Naive thymus-derived CD4-positive, alpha-beta T cell (primary cell): ENCODE measurements around the gene CD209. TPM values are rescaled to one million over a fixed set of nuclear protein-coding genes. Genes with fewer than 3 reads are reported as not detected.
"Not testable (repeated sequence)": the region's sequence is repeated elsewhere in the genome, so short reads cannot be mapped to it uniquely, and the experiment has no call there.

Experiments used
- ATAC-seq: fragments of 150-1000 bp; cut with Tn5 transposase; 2 replicates; pipeline ENCODE4 v1.10.0; 2021; ENCODE audit warnings: mild to moderate bottlenecking, moderate library complexity
- CTCF ChIA-PET: fragments of 350-600 bp; sonication (Branson Sonifier 250); formaldehyde crosslinking; loops from one replicate; lab custom pipeline; 2021; ENCODE audit warnings: antibody characterized with exemption; lab: Charles Lee
- POLR2A ChIA-PET: fragments of 350-600 bp; sonication (Branson Sonifier 250); formaldehyde crosslinking; loops from one replicate; lab custom pipeline; 2021; ENCODE audit warnings: antibody characterized with exemption, inconsistent platforms; lab: Charles Lee
- DNase-seq, 9 donors: peaks; one replicate each; pipeline versions ENCODE4 v3.0.0 to v3.0.0-alpha.2; 2020 to 2022; ENCODE audit warnings: mixed read lengths in 1 of 9
- H3K27ac ChIP-seq: one replicate; pipeline ENCODE4 v1.7.0; 2013; ENCODE audit warnings: mild to moderate bottlenecking, low read depth, low read length, moderate library complexity
- H3K27me3 ChIP-seq, 2 donors: one replicate each; pipeline ENCODE4 v1.7.0; 2013; ENCODE audit warnings: low read length in 2 of 2, mild to moderate bottlenecking in 2 of 2, moderate library complexity in 2 of 2; ENCODE audit not compliant: control insufficient read depth in 2 of 2, insufficient read depth in 2 of 2
- H3K36me3 ChIP-seq, 3 experiments: 1 replicate in 2 of 3; 2 replicates in 1 of 3; pipeline ENCODE4 v1.7.0; 2013; ENCODE audit warnings: low read length in 3 of 3, mild to moderate bottlenecking in 3 of 3, moderate library complexity in 1 of 3; ENCODE audit not compliant: insufficient read depth in 3 of 3, control insufficient read depth in 2 of 3
- H3K4me1 ChIP-seq, 2 donors: one replicate each; pipeline ENCODE4 v1.7.0; 2013; ENCODE audit warnings: low read length in 2 of 2, mild to moderate bottlenecking in 2 of 2, moderate library complexity in 1 of 2; ENCODE audit not compliant: control insufficient read depth in 2 of 2, insufficient read depth in 2 of 2
- H3K4me3 ChIP-seq: 2 replicates; pipeline ENCODE4 v1.7.0; 2013; ENCODE audit warnings: mild to moderate bottlenecking, low read length
- H3K9me3 ChIP-seq, 3 experiments: 1 replicate in 2 of 3; 2 replicates in 1 of 3; pipeline ENCODE4 v1.7.0; 2013; ENCODE audit warnings: low read length in 3 of 3; ENCODE audit not compliant: control insufficient read depth in 2 of 3
- H3K27ac Mint-ChIP-seq, 9 donors: one replicate each; pipeline ENCODE4 v1.8.0; 2020 to 2022; ENCODE audit warnings: mixed read lengths in 9 of 9, mild to moderate bottlenecking in 8 of 9, moderate library complexity in 5 of 9, inconsistent platforms in 2 of 9
- H3K27me3 Mint-ChIP-seq, 5 donors: one replicate each; pipeline ENCODE4 v1.8.0; 2021 to 2022; ENCODE audit warnings: mixed read lengths in 5 of 5, mild to moderate bottlenecking in 1 of 5
- H3K36me3 Mint-ChIP-seq, 5 donors: one replicate each; pipeline ENCODE4 v1.8.0; 2020 to 2022; ENCODE audit warnings: mixed read lengths in 5 of 5, mild to moderate bottlenecking in 3 of 5, inconsistent platforms in 1 of 5
- H3K4me1 Mint-ChIP-seq, 7 donors: one replicate each; pipeline ENCODE4 v1.8.0; 2020 to 2022; ENCODE audit warnings: mixed read lengths in 7 of 7, mild to moderate bottlenecking in 3 of 7, inconsistent platforms in 1 of 7
- H3K4me3 Mint-ChIP-seq, 10 donors: one replicate each; pipeline ENCODE4 v1.8.0; 2020 to 2022; ENCODE audit warnings: mild to moderate bottlenecking in 10 of 10, mixed read lengths in 10 of 10, moderate library complexity in 6 of 10, inconsistent platforms in 2 of 10
- H3K9me3 Mint-ChIP-seq, 11 donors: one replicate each; pipeline ENCODE4 v1.8.0; 2020 to 2022; ENCODE audit warnings: mixed read lengths in 11 of 11, mild to moderate bottlenecking in 4 of 11, inconsistent platforms in 1 of 11, moderate library complexity in 1 of 11
- intact Hi-C, 2 donors: fragments of 100-400 bp; cut with micrococcal nuclease; formaldehyde crosslinking; loops; one replicate each; pipeline ENCODE4 v1.15.1; 2023
- polyA plus RNA-seq, 2 donors: library from polyadenylated mRNA; unstranded; fragments of 300-500 nt; fragmentation: Illumina TruSeq; gene quantifications; one replicate each; pipeline ENCODE4 v1.2.3, GENCODE V29; 2021
- total RNA-seq, 6 experiments: library from RNA in 5 of 6; stranded (reverse) in 5 of 6; gene quantifications; 1 replicate in 5 of 6; 2 replicates in 1 of 6; pipeline ENCODE4 v1.2.3 and lab custom pipeline; 2021 to 2026

Gene CD209
- total and polyA plus RNA-seq, 7 experiments from 2014 or later = 0.27 to 0.68 (median 0.32) TPM; not detected in 4

DNA sequence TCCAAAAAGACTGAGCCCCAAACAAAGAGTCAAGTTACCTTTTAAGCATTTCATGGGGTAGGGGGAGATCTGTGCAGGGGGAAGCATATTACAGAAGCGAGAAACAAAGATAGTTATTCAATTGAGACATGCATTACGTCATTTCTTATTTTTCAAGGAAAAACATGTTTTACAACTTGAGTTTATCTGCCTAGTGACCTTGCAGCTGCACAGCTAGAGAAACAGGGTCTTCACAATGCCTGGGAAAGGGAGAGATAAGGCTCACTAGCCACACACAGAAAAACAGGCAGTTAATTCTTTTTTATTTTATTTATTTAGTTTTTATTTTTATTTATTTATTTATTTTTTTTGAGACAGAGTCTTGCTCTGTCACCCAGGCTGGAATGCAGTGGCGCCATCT, 16.8 kb upstream of the CD209 start:
- H3K4me1 ChIP-seq, H3K27me3 Mint-ChIP-seq, H3K4me3 Mint-ChIP-seq, CTCF ChIA-PET, DNase-seq, H3K27ac ChIP-seq, intact Hi-C loops, ATAC-seq, H3K4me3 ChIP-seq, H3K9me3 ChIP-seq, POLR2A ChIA-PET, H3K36me3 ChIP-seq, H3K36me3 Mint-ChIP-seq, H3K27me3 ChIP-seq, H3K27ac Mint-ChIP-seq: not testable (repeated sequence)
- peaks cover 0 to 13% (median 10%) of the 10 kb centered on the region in 7 donors for H3K4me1 Mint-ChIP-seq
- H3K9me3 Mint-ChIP-seq = peaks cover 0 to 15% (median 7%) of the 10 kb centered on the region in 11 donors

- Mint-ChIP-seq H3K27me3 (peaks cover 0 to 7% (median 0%) of the 10 kb centered on the region in 5 donors), H3K36me3 (peaks cover 0 to 10% (median 7%) of the 10 kb centered on the region in 5 donors), H3K27ac (no peak overlapping the region), H3K9me3 (peaks cover 0 to 20% (median 11%) of the 10 kb centered on the region in 11 donors), H3K4me3 (no peak overlapping the region), H3K4me1 (peaks cover 0 to 13% (median 10%) of the 10 kb centered on the region in 7 donors)
- no peak for DNase-seq
- no peak for ATAC-seq
- Histone ChIP-seq H3K27me3 (no peaks in the 10 kb centered on the region), H3K27ac (no peak overlapping the region), H3K4me1 (no peaks in the 10 kb centered on the region), H3K9me3 (peaks cover 0 to 9% (median 5%) of the 10 kb centered on the region in 3 experiments), H3K4me3 (no peak overlapping the region), H3K36me3 (no peaks in the 10 kb centered on the region)
- POLR2A ChIA-PET = no interaction called here
- intact Hi-C loops = no loop called here
- CTCF ChIA-PET = no interaction called here
These were observed 16.4 kb upstream of the CD209 start for GRCh38 chr19:7763696-7764095.

- CTCF ChIA-PET = no interaction called here
- Mint-ChIP-seq H3K4me3 (peak within 1 kb of the TSS in 1 of 10 donors; percentile 30), H3K9me3 (peaks cover 0 to 26% (median 18%) of the 10 kb centered on the region in 11 donors), H3K27me3 (peaks cover 0 to 5% (median 0%) of the 10 kb centered on the region in 5 donors), H3K4me1 (peaks cover 0 to 13% (median 10%) of the 10 kb centered on the region in 7 donors), H3K36me3 (peaks cover 0 to 17% (median 7%) of the 10 kb centered on the region in 5 donors), H3K27ac (peak within 1 kb of the TSS in 2 of 9 donors; percentile 70 to 77)
- Histone ChIP-seq H3K27ac (no peak within 1 kb of the TSS), H3K4me3 (no peak within 1 kb of the TSS), H3K9me3 (peaks cover 0 to 18% (median 7%) of the 10 kb centered on the region in 3 experiments), H3K4me1 (no peaks in the 10 kb centered on the region), H3K27me3 (no peaks in the 10 kb centered on the region), H3K36me3 (no peaks in the 10 kb centered on the region)
- DNase-seq = no peak
- ATAC-seq = no peak
- intact Hi-C loops = no loop called here
- POLR2A ChIA-PET = interaction anchor here (1.0 kb wide), 1 partner anchor 24 kb away, joined by 3 read pairs; no protein-coding TSS in a partner anchor
These were observed 15.5 kb upstream of the CD209 start, which contains the start of gene CLEC4M for GRCh38 chr19:7762719-7763293. Gene CLEC4M, plus strand, starts transcription at chr19:7763243. Its CDS starts 24 bp downstream, at chr19:7763267.

- ATAC-seq (no peak), DNase-seq (no peak)
- peaks cover 0 to 23% (median 14%) of the 10 kb centered on the region in 5 donors for H3K36me3 Mint-ChIP-seq
- ChIA-PET POLR2A (no interaction called here), CTCF (no interaction called here)
- H3K4me1 Mint-ChIP-seq = peaks cover 0 to 13% (median 10%) of the 10 kb centered on the region in 7 donors
- H3K4me1 ChIP-seq = no peaks in the 10 kb centered on the region
- peaks cover 0 to 3% (median 0%) of the 10 kb centered on the region in 5 donors for H3K27me3 Mint-ChIP-seq
- H3K27ac ChIP-seq = no peak overlapping the region
- peaks cover 0 to 40% (median 7%) of the 10 kb centered on the region in 3 experiments for H3K9me3 ChIP-seq
- no peak overlapping the region for H3K27ac Mint-ChIP-seq
- peaks cover 10 to 54% (median 42%) of the 10 kb centered on the region in 11 donors for H3K9me3 Mint-ChIP-seq
- intact Hi-C loops = no loop called here
- H3K4me3 Mint-ChIP-seq = no peak overlapping the region
- no peaks in the 10 kb centered on the region for H3K36me3 ChIP-seq
- no peak overlapping the region for H3K4me3 ChIP-seq
- H3K27me3 ChIP-seq = no peaks in the 10 kb centered on the region
These were observed 11.8 kb upstream of the CD209 start for GRCh38 chr19:7759156-7759555.

DNA sequence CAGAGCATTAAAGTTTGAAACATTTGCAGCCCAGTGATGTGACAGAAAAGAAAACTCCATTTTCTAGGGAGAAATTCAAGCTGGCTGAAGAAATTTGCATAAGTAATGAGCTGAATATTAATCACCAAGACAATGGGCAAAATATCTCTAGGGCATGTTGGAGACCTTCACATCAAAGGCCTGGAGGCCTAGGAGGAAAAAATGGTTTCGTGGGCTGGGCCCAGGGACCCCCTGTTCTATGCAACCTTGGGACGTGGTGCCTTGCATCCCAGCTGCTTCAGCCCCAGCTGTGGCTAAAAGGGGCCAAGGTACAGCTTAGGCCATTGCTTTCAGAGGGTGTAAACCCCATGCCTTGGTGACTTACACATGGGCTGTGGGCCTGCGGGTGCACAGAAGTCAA, 10.0 kb upstream of the CD209 start:
- CTCF ChIA-PET = no interaction called here
- H3K27ac Mint-ChIP-seq = no peak overlapping the region
- POLR2A ChIA-PET = no interaction called here

DNA sequence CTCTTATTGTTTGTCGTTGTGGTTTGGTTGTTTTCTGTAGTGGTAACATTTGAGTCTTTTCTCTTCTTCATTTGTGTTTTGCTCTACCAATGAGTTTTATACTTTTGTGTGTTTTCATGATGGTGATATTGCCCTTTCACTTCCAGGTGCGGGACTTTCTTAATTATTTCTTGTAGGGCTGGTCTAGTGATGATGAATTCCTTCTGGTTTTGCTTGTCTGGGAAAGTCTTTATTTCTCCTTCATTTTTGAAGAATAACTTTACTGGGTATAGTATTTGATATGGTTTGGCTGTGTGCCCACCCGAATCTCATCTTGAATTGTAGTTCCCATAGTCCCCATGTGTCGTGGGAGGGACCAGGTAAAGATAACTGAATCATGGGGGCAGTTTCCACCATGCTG, 8.9 kb upstream of the CD209 start:
- POLR2A ChIA-PET = interaction anchor here (0.9 kb wide), 1 partner anchor 51 kb away, joined by 6 read pairs; no protein-coding TSS in a partner anchor

More for the DNA sequence above, 10.0 kb upstream of the CD209 start:
- no peaks in the 10 kb centered on the region for H3K36me3 ChIP-seq
- DNase-seq (no peak), ATAC-seq (no peak)
- H3K27me3 ChIP-seq = no peaks in the 10 kb centered on the region
- no peaks in the 10 kb centered on the region for H3K4me1 ChIP-seq
- Mint-ChIP-seq H3K4me1 (peaks cover 0 to 3% (median under 1%) of the 10 kb centered on the region in 7 donors), H3K36me3 (peaks cover 0 to 23% (median 14%) of the 10 kb centered on the region in 5 donors), H3K27me3 (peaks cover 0 to 1% (median 0%) of the 10 kb centered on the region in 5 donors), H3K4me3 (no peak overlapping the region), H3K9me3 (peaks cover 10 to 59% (median 42%) of the 10 kb centered on the region in 11 donors)
- H3K9me3 ChIP-seq = peaks cover 0 to 40% (median 7%) of the 10 kb centered on the region in 3 experiments
- intact Hi-C loops = no loop called here
- no peak overlapping the region for H3K4me3 ChIP-seq
- H3K27ac ChIP-seq = no peak overlapping the region

More for the DNA sequence above, 8.9 kb upstream of the CD209 start:
- Mint-ChIP-seq H3K36me3 (peaks cover 0 to 23% (median 14%) of the 10 kb centered on the region in 5 donors), H3K4me1 (peaks cover 0 to 2% (median 2%) of the 10 kb centered on the region in 7 donors), H3K27ac (no peak overlapping the region), H3K27me3 (peaks cover 0 to 5% (median 0%) of the 10 kb centered on the region in 5 donors), H3K4me3 (no peak overlapping the region), H3K9me3 (peaks cover 10 to 59% (median 42%) of the 10 kb centered on the region in 11 donors)
- no peaks in the 10 kb centered on the region for H3K36me3 ChIP-seq
- intact Hi-C loops = no loop called here
- H3K27ac ChIP-seq = no peak overlapping the region
- H3K4me3 ChIP-seq = no peak overlapping the region
- H3K4me1 ChIP-seq = no peaks in the 10 kb centered on the region
- DNase-seq (no peak), ATAC-seq (no peak)
- H3K9me3 ChIP-seq = peaks cover 0 to 40% (median 7%) of the 10 kb centered on the region in 3 experiments
- H3K27me3 ChIP-seq = no peaks in the 10 kb centered on the region
- CTCF ChIA-PET = no interaction called here
